H1 (cell line): ENCODE data around the gene BHMT2. TPM values are rescaled to one million over a fixed set of nuclear protein-coding genes. Genes with fewer than 3 reads are reported as not detected.

Experiments
- CTCF ChIA-PET: fragments of 300-600 bp; sonication (Branson Sonifier 250); formaldehyde crosslinking; loops from one replicate; lab custom pipeline; 2021; ENCODE audit not compliant: partially characterized antibody; lab: Charles Lee
- POLR2A ChIA-PET: fragments of 300-600 bp; sonication (Branson Sonifier 250); formaldehyde crosslinking; loops from one replicate; lab custom pipeline; 2021; ENCODE audit warnings: inconsistent platforms; ENCODE audit not compliant: partially characterized antibody; lab: Charles Lee
- DNase-seq, 2 experiments: peaks; one replicate each; pipeline versions ENCODE4 v3.0.0 to v3.0.0-alpha.2; 2010 to 2022; ENCODE audit warnings: low spot score in 2 of 2, low read depth in 1 of 2, mixed read lengths in 1 of 2
- FAIRE-seq: peaks from 2 replicates; lab custom pipeline; 2011; peaks lifted over from hg19 to GRCh38; lab: Jason Lieb, UNC
- H2AFZ ChIP-seq: 2 replicates; pipeline ENCODE4 v1.8.1; 2012; ENCODE audit warnings: low read length, inconsistent platforms
- H2AK5ac ChIP-seq: 2 replicates; pipeline ENCODE4 v1.6.1; 2013; ENCODE audit warnings: low read depth, low read length
- H2BK120ac ChIP-seq: replicated peaks from 2 replicates; pipeline ENCODE3; 2013; ENCODE audit warnings: low read depth, low read length, inconsistent platforms
- H2BK12ac ChIP-seq: 2 replicates; pipeline ENCODE4 v1.6.1; 2013; ENCODE audit warnings: low read depth, low read length
- H2BK15ac ChIP-seq: 2 replicates; pipeline ENCODE4 v1.6.1; 2013; ENCODE audit warnings: low read length
- H2BK20ac ChIP-seq: 2 replicates; pipeline ENCODE4 v1.6.1; 2013; ENCODE audit warnings: low read length
- H2BK5ac ChIP-seq: 2 replicates; pipeline ENCODE4 v1.6.1; 2013; ENCODE audit warnings: low read depth, low read length
- H3K14ac ChIP-seq: 2 replicates; pipeline ENCODE4 v1.6.1; 2013; ENCODE audit warnings: inconsistent platforms; ENCODE audit not compliant: insufficient read length
- H3K18ac ChIP-seq: 2 replicates; pipeline ENCODE4 v1.6.1; 2013; ENCODE audit warnings: low read length; ENCODE audit errors: extremely low read depth
- H3K23ac ChIP-seq: 2 replicates; pipeline ENCODE4 v1.6.1; 2013; ENCODE audit warnings: inconsistent platforms; ENCODE audit not compliant: insufficient read length
- H3K23me2 ChIP-seq: 2 replicates; pipeline ENCODE4 v1.6.1; 2013; ENCODE audit warnings: low read depth, low read length
- H3K27ac ChIP-seq: 2 replicates; pipeline ENCODE4 v1.6.1; 2011; ENCODE audit warnings: low read depth, low read length, inconsistent platforms
- H3K27me3 ChIP-seq, 4 experiments: replicated peaks in 1 of 4; 1 replicate in 1 of 4; 2 replicates in 3 of 4; pipeline versions ENCODE4 v1.6.1 to v1.8.1; 2011 to 2013; ENCODE audit warnings: low read length in 3 of 4, mild to moderate bottlenecking in 3 of 4, inconsistent platforms in 2 of 4, mixed read lengths in 2 of 4, moderate library complexity in 1 of 4; ENCODE audit not compliant: control insufficient read depth in 3 of 4, insufficient read depth in 3 of 4; ENCODE audit errors: extremely low read depth in 1 of 4
- H3K36me3 ChIP-seq, 4 experiments: 2 replicates each; pipeline versions ENCODE4 v1.6.1 to v1.8.1; 2011 to 2013; ENCODE audit warnings: mild to moderate bottlenecking in 4 of 4, low read length in 3 of 4, moderate library complexity in 2 of 4, control low read depth in 1 of 4, inconsistent platforms in 1 of 4; ENCODE audit not compliant: insufficient read depth in 4 of 4, control insufficient read depth in 2 of 4
- H3K4ac ChIP-seq: replicated peaks from 2 replicates; pipeline ENCODE3; 2013; ENCODE audit warnings: low read length, low read depth, mixed read lengths, inconsistent platforms; ENCODE audit not compliant: insufficient read length
- H3K4me1 ChIP-seq, 4 experiments: replicated peaks in 1 of 4; 1 replicate in 1 of 4; 2 replicates in 3 of 4; pipeline versions ENCODE4 v1.6.1 to v1.8.1; 2011 to 2013; ENCODE audit warnings: low read length in 3 of 4, inconsistent platforms in 2 of 4, mixed read lengths in 1 of 4; ENCODE audit not compliant: insufficient read depth in 4 of 4, control insufficient read depth in 3 of 4
- H3K4me2 ChIP-seq, 2 experiments: 2 replicates each; pipeline versions ENCODE4 v1.6.1 to v1.8.1; 2011 to 2013; ENCODE audit warnings: low read depth in 2 of 2, low read length in 2 of 2, control low read depth in 1 of 2, inconsistent platforms in 1 of 2, mild to moderate bottlenecking in 1 of 2; ENCODE audit not compliant: insufficient read depth in 1 of 2
- H3K4me3 ChIP-seq, 4 experiments: fragments of 200-600, 300-600 bp in 1 of 4; sonication (generic), shearing (Covaris generic), sonication (Bioruptor Twin) in 1 of 4; 2 replicates each; pipeline versions ENCODE4 v1.5.1 to v1.8.1; 2011 to 2016; ENCODE audit warnings: low read length in 4 of 4, low read depth in 3 of 4, control low read depth in 2 of 4, inconsistent platforms in 2 of 4, mild to moderate bottlenecking in 2 of 4, mixed read lengths in 1 of 4, moderate library complexity in 1 of 4; ENCODE audit not compliant: insufficient read depth in 2 of 4; ENCODE audit errors: extremely low read depth in 1 of 4
- H3K56ac ChIP-seq: replicated peaks from 2 replicates; pipeline ENCODE3; 2013; ENCODE audit warnings: low read depth, mild to moderate bottlenecking, mixed read lengths, low read length, inconsistent platforms; ENCODE audit not compliant: insufficient read length
- H3K79me1 ChIP-seq: 2 replicates; pipeline ENCODE4 v1.6.1; 2013; ENCODE audit warnings: low read depth, low read length, control low read depth
- H3K79me2 ChIP-seq, 2 experiments: 2 replicates each; pipeline versions ENCODE4 v1.6.1 to v1.8.1; 2012 to 2013; ENCODE audit warnings: low read length in 2 of 2, mild to moderate bottlenecking in 2 of 2, inconsistent platforms in 1 of 2; ENCODE audit not compliant: insufficient read depth in 2 of 2, control insufficient read depth in 1 of 2
- H3K9ac ChIP-seq, 4 experiments: replicated peaks in 1 of 4; 1 replicate in 1 of 4; 2 replicates in 3 of 4; pipeline versions ENCODE4 v1.6.1 to v1.8.1; 2011 to 2013; ENCODE audit warnings: low read depth in 3 of 4, low read length in 3 of 4, control low read depth in 2 of 4, mild to moderate bottlenecking in 2 of 4, moderate library complexity in 2 of 4, inconsistent platforms in 1 of 4; ENCODE audit errors: extremely low read depth in 1 of 4
- H3K9me3 ChIP-seq, 2 experiments: 2 replicates each; pipeline versions ENCODE4 v1.6.1 to v1.8.1; 2012 to 2013; ENCODE audit warnings: mild to moderate bottlenecking in 2 of 2, moderate library complexity in 2 of 2, control low read depth in 1 of 2, inconsistent platforms in 1 of 2, low read depth in 1 of 2, low read length in 1 of 2, mixed read lengths in 1 of 2; ENCODE audit not compliant: insufficient read depth in 2 of 2
- H4K20me1 ChIP-seq, 2 experiments: replicated peaks in 1 of 2; 2 replicates each; pipeline versions ENCODE3 to v1.8.1; 2011 to 2013; ENCODE audit warnings: inconsistent platforms in 2 of 2, low read length in 2 of 2, mild to moderate bottlenecking in 1 of 2; ENCODE audit not compliant: insufficient read depth in 2 of 2, control insufficient read depth in 1 of 2
- H4K5ac ChIP-seq: 2 replicates; pipeline ENCODE4 v1.6.1; 2013; ENCODE audit warnings: low read length, low read depth, mixed read lengths, inconsistent platforms; ENCODE audit not compliant: insufficient read length
- H4K8ac ChIP-seq: 2 replicates; pipeline ENCODE4 v1.8.0; 2013; ENCODE audit warnings: mild to moderate bottlenecking, moderate library complexity, low read length, inconsistent platforms; ENCODE audit not compliant: insufficient read depth; ENCODE audit errors: extremely low read depth
- H4K91ac ChIP-seq: replicated peaks from 2 replicates; pipeline ENCODE3; 2013; ENCODE audit warnings: low read length, mixed read lengths, inconsistent platforms; ENCODE audit not compliant: insufficient read length
- CBX8 ChIP-seq: fragments of 300-800, 300-1000 bp; sonication (generic); IDR thresholded peaks from 2 replicates; pipeline ENCODE4 v1.7.1; 2016; ENCODE audit warnings: low read depth, low read length, borderline replicate concordance
- CTCF ChIP-seq, 3 experiments: IDR thresholded peaks; 1 replicate in 2 of 3; 2 replicates in 1 of 3; pipeline versions ENCODE4 v1.5.1 to v1.6.1; 2011; ENCODE audit warnings: low read length in 3 of 3, mild to moderate bottlenecking in 3 of 3, inconsistent platforms in 2 of 3, low read depth in 1 of 3, moderate library complexity in 1 of 3; ENCODE audit not compliant: insufficient read depth in 1 of 3; ENCODE audit errors: control extremely low read depth in 1 of 3
- EZH2 ChIP-seq: fragments of 200-600 bp; sonication (generic); IDR thresholded peaks from 2 replicates; pipeline ENCODE4 v1.7.1; 2012; ENCODE audit warnings: low read depth, mild to moderate bottlenecking, moderate library complexity, low read length, inconsistent platforms; ENCODE audit not compliant: severe bottlenecking
- GTF2F1 ChIP-seq: IDR thresholded peaks from 2 replicates; pipeline ENCODE4 v1.6.1; 2012; ENCODE audit warnings: low read depth, low read length, improper control_type of control experiment, borderline replicate concordance
- SP1 ChIP-seq: IDR thresholded peaks from 2 replicates; pipeline ENCODE4 v1.6.1; 2011; ENCODE audit warnings: low read depth, low read length
- USF2 ChIP-seq: IDR thresholded peaks from 2 replicates; pipeline ENCODE4 v1.6.1; 2011; ENCODE audit warnings: low read length, improper control_type of control experiment
- YY1 ChIP-seq: IDR thresholded peaks from 2 replicates; pipeline ENCODE4 v1.6.1; 2011; ENCODE audit warnings: low read depth, mild to moderate bottlenecking, low read length
- WGBS, 2 experiments: shearing (Covaris generic) in 1 of 2; methylation state at CpG; one replicate each; pipeline versions ENCODE4 v1.1.6 to v1.1.7; 2013 to 2015; ENCODE audit warnings: low lambda C conversion rate in 2 of 2, mixed read lengths in 2 of 2, inconsistent platforms in 1 of 2, low coverage in 1 of 2, missing lambda C conversion rate in 1 of 2; ENCODE audit not compliant: insufficient replicate concordance in 2 of 2, insufficient coverage in 1 of 2, insufficient read length in 1 of 2; ENCODE audit errors: extremely low coverage in 1 of 2, missing lambda C conversion rate in 1 of 2; 5-methylcytosine and 5-hydroxymethylcytosine counted together
- polyA plus RNA-seq, 7 experiments: library from polyadenylated mRNA; depleted of rRNA in 3 of 7; stranded (reverse) in 5 of 7; unstranded in 2 of 7; fragments of >200 nt in 5 of 7; fragments of 200-250 nt in 2 of 7; gene quantifications; 1 replicate in 5 of 7; 2 replicates in 1 of 7; 4 replicates in 1 of 7; pipeline versions ENCODE4 v1.2.1 to v1.2.3, GENCODE V29; 2011 to 2013; ENCODE audit warnings: missing spikeins in 2 of 7, mixed read lengths in 2 of 7
- total RNA-seq: library from RNA; stranded (reverse); fragmentation: NEBNext Ultra II Directional; extraction: Animal tissue kit (Norgen Biotek cat#: 25700); gene quantifications from 2 replicates; pipeline ENCODE4 v1.2.1, GENCODE V29; 2021

The BHMT2 gene
- total and polyA plus RNA-seq, 2 of the 8 experiments (the other 6 are each of a cell fraction or from before 2014, with no cell fraction given) = 0.11 TPM; not detected in 1

- TF ChIP-seq GTF2F1 = no peak
- TF ChIP-seq CTCF (IDR thresholded peaks at IDR 0.05; ENCODE audit: control extremely low read depth in 1 of 3, insufficient read depth in 1 of 3, low read depth in 1 of 3, low read length in 3 of 3) = no peak
- no peak for TF ChIP-seq CBX8
- TF ChIP-seq YY1 = no peak
- TF ChIP-seq USF2 = no peak
- no peak for TF ChIP-seq EZH2
- TF ChIP-seq SP1 = no peak
- H4K5ac ChIP-seq = no peak overlapping the region
- no peaks in the 10 kb centered on the region for H3K79me1 ChIP-seq
- no peaks in the 10 kb centered on the region for H3K36me3 ChIP-seq
- H4K20me1 ChIP-seq = no peaks in the 10 kb centered on the region
- H3K4me1 ChIP-seq = peaks cover 3 to 14% (median 6%) of the 10 kb centered on the region in 4 experiments; a peak in 5 of 7 replicates
- H3K23ac ChIP-seq = no peak overlapping the region
- H3K23me2 ChIP-seq = no peaks in the 10 kb centered on the region
- no peak overlapping the region for H3K9ac ChIP-seq
- no peak overlapping the region for H3K27ac ChIP-seq
- ChIA-PET POLR2A (no interaction called here), CTCF (interaction anchor here (0.7 to 13.1 kb wide), 36 partner anchors 8 to 637 kb away, joined by 3 to 243 read pairs (median 5); no protein-coding TSS in a partner anchor)
- no peak overlapping the region for H3K4me2 ChIP-seq
- H3K18ac ChIP-seq = no peak overlapping the region
- H3K9me3 ChIP-seq = no peaks in the 10 kb centered on the region
- no peaks in the 10 kb centered on the region for H3K27me3 ChIP-seq
- no peak overlapping the region for H3K56ac ChIP-seq
- no peak overlapping the region for H3K4me3 ChIP-seq
- no peak overlapping the region for H3K4ac ChIP-seq
- H3K14ac ChIP-seq = no peak overlapping the region
- no peak overlapping the region for H2BK15ac ChIP-seq
- H4K8ac ChIP-seq = no peak overlapping the region
- H2AK5ac ChIP-seq = no peak overlapping the region
- H2BK120ac ChIP-seq = no peak overlapping the region
- WGBS, 2 experiments = 85% methylated on average over 1 of the region's 1 CpG; no CpG with 5 or more reads in 1 of the 2 experiments
- H2AFZ ChIP-seq = no peak overlapping the region
- no peak for FAIRE-seq
- no peak for DNase-seq
- no peak overlapping the region for H2BK12ac ChIP-seq
- no peak overlapping the region for H2BK5ac ChIP-seq
- H4K91ac ChIP-seq = no peak overlapping the region
- H3K79me2 ChIP-seq = no peaks in the 10 kb centered on the region
- H2BK20ac ChIP-seq = no peak overlapping the region
Observed at GRCh38 chr5:79023947-79024346, 45.6 kb upstream of the BHMT2 start.
